ENCODE results near the gene TMC3. TPM values are rescaled to one million over a fixed set of nuclear protein-coding genes. Genes with fewer than 3 reads are reported as not detected.

The TMC3 gene
- total RNA-seq, 1 donor from 2014 or later: not detected

DNA sequence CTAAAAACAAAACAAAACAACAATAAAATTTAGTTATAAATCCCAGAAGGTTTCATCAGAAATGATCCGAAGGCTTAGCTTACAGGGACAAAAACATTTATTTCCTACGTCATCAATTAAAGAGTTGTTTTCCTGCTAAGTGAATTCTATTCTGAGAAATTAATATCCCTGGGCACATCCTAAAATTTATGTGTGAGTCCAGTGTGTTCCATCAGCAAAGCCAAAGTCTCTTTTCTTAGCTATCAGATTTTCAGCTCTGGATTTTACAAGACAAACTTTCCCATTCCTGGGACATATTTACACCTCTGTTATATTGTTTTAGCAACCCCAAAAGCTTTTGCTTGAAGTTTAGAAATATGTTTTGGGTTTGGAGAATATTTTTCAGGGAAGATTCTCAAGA, 4.4 kb upstream of the TMC3 start:
- peaks cover 11% of the 10 kb centered on the region for H3K27me3 Mint-ChIP-seq (ENCODE audit: low read depth)
- no peak for DNase-seq (ENCODE audit: low spot score)

DNA sequence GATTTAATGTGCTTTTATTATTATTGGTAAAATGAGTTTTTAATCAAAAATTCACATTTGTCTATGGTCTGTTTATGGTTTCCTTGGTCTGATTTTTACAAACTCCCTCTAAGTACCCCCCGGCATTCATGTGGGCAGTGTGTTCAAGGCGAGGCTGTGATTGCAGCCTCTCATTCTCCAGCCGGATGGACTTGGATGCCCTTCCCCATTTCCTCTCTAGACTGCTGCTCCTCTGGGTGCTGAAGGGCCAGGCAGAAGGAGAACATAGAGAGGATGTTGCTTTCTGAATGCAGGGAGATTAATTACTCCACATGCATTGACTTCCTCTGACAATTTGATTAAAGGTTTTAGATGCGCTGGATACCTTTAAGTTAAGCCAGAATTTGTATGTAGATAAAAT, 3.9 kb upstream of the TMC3 start:
- no peaks in the 10 kb centered on the region for H3K4me1 Mint-ChIP-seq (ENCODE audit: low read depth)
- H3K4me3 Mint-ChIP-seq (ENCODE audit: unreplicated experiment): no peak overlapping the region
- no peak for DNase-seq (ENCODE audit: low spot score)
- H3K36me3 Mint-ChIP-seq (ENCODE audit: low read depth): no peaks in the 10 kb centered on the region
- TF ChIP-seq, protein P1, sequence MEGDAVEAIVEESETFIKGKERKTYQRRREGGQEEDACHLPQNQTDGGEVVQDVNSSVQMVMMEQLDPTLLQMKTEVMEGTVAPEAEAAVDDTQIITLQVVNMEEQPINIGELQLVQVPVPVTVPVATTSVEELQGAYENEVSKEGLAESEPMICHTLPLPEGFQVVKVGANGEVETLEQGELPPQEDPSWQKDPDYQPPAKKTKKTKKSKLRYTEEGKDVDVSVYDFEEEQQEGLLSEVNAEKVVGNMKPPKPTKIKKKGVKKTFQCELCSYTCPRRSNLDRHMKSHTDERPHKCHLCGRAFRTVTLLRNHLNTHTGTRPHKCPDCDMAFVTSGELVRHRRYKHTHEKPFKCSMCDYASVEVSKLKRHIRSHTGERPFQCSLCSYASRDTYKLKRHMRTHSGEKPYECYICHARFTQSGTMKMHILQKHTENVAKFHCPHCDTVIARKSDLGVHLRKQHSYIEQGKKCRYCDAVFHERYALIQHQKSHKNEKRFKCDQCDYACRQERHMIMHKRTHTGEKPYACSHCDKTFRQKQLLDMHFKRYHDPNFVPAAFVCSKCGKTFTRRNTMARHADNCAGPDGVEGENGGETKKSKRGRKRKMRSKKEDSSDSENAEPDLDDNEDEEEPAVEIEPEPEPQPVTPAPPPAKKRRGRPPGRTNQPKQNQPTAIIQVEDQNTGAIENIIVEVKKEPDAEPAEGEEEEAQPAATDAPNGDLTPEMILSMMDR (IDR thresholded peaks at IDR 0.05): no peak
- H3K27ac Mint-ChIP-seq (ENCODE audit: unreplicated experiment): no peak overlapping the region
- H3K27me3 Mint-ChIP-seq (ENCODE audit: low read depth): peaks cover 11% of the 10 kb centered on the region
- no peaks in the 10 kb centered on the region for H3K9me3 Mint-ChIP-seq (ENCODE audit: low read depth)

More for the DNA sequence above, 4.4 kb upstream of the TMC3 start:
- no peak overlapping the region for H3K27ac Mint-ChIP-seq (ENCODE audit: unreplicated experiment)
- no peaks in the 10 kb centered on the region for H3K9me3 Mint-ChIP-seq (ENCODE audit: low read depth)
- no peaks in the 10 kb centered on the region for H3K4me1 Mint-ChIP-seq (ENCODE audit: low read depth)
- no peak overlapping the region for H3K4me3 Mint-ChIP-seq (ENCODE audit: unreplicated experiment)
- H3K36me3 Mint-ChIP-seq (ENCODE audit: low read depth): no peaks in the 10 kb centered on the region
- TF ChIP-seq, protein P1 (IDR thresholded peaks at IDR 0.05): no peak

DNA sequence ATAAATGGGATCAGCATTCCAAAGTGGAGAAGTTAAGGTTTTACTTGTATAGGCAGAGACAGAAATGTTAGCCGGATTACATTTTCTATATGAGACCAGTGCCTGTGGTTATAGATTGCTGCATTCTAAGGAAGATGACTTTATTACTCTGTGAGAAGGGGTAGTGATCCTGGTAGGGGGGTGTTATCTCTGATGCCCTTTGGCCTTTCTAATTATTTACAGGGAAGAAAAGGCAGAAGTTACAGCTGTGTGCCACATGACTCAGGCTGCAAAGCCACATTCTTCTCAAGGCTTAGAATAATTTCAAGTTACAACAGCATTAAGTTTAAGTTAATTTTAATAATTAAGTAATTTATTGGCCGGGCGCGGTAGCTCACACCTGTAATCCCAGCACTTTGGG, 2.2 kb upstream of the TMC3 start:
- no peaks in the 10 kb centered on the region for H3K9me3 Mint-ChIP-seq (ENCODE audit: low read depth)
- TF ChIP-seq, protein P1 (IDR thresholded peaks at IDR 0.05): no peak
- peaks cover 11% of the 10 kb centered on the region for H3K27me3 Mint-ChIP-seq (ENCODE audit: low read depth)
- no peak overlapping the region for H3K27ac Mint-ChIP-seq (ENCODE audit: unreplicated experiment)
- H3K4me3 Mint-ChIP-seq (ENCODE audit: unreplicated experiment): no peak overlapping the region
- H3K36me3 Mint-ChIP-seq (ENCODE audit: low read depth): no peaks in the 10 kb centered on the region
- no peak for DNase-seq (ENCODE audit: low spot score)
- H3K4me1 Mint-ChIP-seq (ENCODE audit: low read depth): no peaks in the 10 kb centered on the region

DNA sequence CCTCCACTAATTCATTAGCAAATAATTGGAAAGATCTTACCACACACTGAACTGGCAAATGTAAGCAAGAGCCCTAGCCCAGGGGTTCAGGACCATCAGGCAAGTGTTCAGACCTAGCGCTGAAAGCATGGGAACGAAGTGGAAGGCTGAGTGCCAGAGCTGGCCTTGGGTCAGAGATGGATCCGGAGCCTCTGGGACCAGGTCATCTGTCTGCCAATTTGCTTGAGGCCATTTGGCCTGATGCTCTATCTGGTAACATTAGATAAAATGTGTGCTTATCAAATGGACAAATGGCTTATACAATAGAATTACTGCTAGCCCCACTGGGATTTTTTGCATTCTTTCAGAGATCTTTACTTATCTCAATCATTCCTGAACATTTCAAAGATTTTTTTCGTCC, 1.4 kb upstream of the TMC3 start:
- TF ChIP-seq, protein P1 (IDR thresholded peaks at IDR 0.05): no peak
- Mint-ChIP-seq H3K9me3 (ENCODE audit: low read depth) (no peaks in the 10 kb centered on the region), H3K4me1 (ENCODE audit: low read depth) (no peaks in the 10 kb centered on the region), H3K27me3 (ENCODE audit: low read depth) (peaks cover 7% of the 10 kb centered on the region), H3K27ac (ENCODE audit: unreplicated experiment) (no peak overlapping the region), H3K36me3 (ENCODE audit: low read depth) (no peaks in the 10 kb centered on the region), H3K4me3 (ENCODE audit: unreplicated experiment) (no peak overlapping the region)
- DNase-seq (ENCODE audit: low spot score): no peak

DNA sequence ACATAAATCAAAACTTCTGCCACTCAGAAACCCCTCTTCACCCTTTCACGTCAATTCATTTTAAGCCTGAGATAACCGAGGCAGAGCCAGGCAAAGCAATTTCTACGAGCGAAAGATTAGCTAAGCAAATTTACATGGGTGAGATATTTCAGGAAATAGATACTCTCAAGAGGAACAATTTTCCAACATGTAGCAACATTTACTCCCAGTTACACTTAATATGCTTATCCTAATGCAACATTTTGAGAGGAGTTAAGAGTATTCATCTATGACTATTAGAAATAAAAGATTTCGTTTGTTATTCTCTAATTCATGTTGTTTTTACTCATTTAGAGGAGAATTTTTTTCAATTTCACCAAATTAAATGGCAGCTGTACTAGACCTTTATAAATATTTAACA, 837 bp downstream of the TMC3 start:
- H3K36me3 Mint-ChIP-seq (ENCODE audit: low read depth): peaks cover 1% of the 10 kb centered on the region
- peaks cover 6% of the 10 kb centered on the region for H3K27me3 Mint-ChIP-seq (ENCODE audit: low read depth)
- no peak overlapping the region for H3K4me3 Mint-ChIP-seq (ENCODE audit: unreplicated experiment)

More for the DNA sequence above, 837 bp downstream of the TMC3 start:
- TF ChIP-seq, protein P1 (IDR thresholded peaks at IDR 0.05): no peak
- H3K9me3 Mint-ChIP-seq (ENCODE audit: low read depth): no peaks in the 10 kb centered on the region
- H3K27ac Mint-ChIP-seq (ENCODE audit: unreplicated experiment): no peak overlapping the region
- no peak for DNase-seq (ENCODE audit: low spot score)
- H3K4me1 Mint-ChIP-seq (ENCODE audit: low read depth): no peaks in the 10 kb centered on the region
